Keratinocyte (primary cell): ENCODE measurements around the gene STRIT1.

Source experiments
- EZH2 ChIP-seq: IDR thresholded peaks from one replicate; pipeline ENCODE4 v1.6.1; 2012; ENCODE audit warnings: inconsistent platforms, mild to moderate bottlenecking, low read length, moderate library complexity
- TF ChIP-seq, protein P1 (sequence below), 3 experiments: IDR thresholded peaks in 1 of 3; conservative IDR thresholded peaks in 1 of 3; optimal IDR thresholded peaks in 1 of 3; 2 replicates in 2 of 3; 3 replicates in 1 of 3; pipeline versions ENCODE3 to v1.5.1; 2011; ENCODE audit warnings: low read length in 3 of 3, mild to moderate bottlenecking in 3 of 3, moderate library complexity in 2 of 3, control low read depth in 1 of 3, inconsistent platforms in 1 of 3; ENCODE audit not compliant: insufficient read depth in 2 of 3; ENCODE audit errors: extremely low read depth in 1 of 3

- TF ChIP-seq EZH2: no peak
- TF ChIP-seq, protein P1, sequence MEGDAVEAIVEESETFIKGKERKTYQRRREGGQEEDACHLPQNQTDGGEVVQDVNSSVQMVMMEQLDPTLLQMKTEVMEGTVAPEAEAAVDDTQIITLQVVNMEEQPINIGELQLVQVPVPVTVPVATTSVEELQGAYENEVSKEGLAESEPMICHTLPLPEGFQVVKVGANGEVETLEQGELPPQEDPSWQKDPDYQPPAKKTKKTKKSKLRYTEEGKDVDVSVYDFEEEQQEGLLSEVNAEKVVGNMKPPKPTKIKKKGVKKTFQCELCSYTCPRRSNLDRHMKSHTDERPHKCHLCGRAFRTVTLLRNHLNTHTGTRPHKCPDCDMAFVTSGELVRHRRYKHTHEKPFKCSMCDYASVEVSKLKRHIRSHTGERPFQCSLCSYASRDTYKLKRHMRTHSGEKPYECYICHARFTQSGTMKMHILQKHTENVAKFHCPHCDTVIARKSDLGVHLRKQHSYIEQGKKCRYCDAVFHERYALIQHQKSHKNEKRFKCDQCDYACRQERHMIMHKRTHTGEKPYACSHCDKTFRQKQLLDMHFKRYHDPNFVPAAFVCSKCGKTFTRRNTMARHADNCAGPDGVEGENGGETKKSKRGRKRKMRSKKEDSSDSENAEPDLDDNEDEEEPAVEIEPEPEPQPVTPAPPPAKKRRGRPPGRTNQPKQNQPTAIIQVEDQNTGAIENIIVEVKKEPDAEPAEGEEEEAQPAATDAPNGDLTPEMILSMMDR (optimal IDR thresholded peaks at IDR 0.05 in 1 of 3, IDR thresholded peaks at IDR 0.05 in 1 of 3, conservative IDR thresholded peaks at IDR 0.05 in 1 of 3; ENCODE audit: extremely low read depth in 1 of 3, insufficient read depth in 2 of 3, low read length in 3 of 3): no peak
Measured at GRCh38 chr3:155262295-155262694, 31.2 kb downstream of the STRIT1 start.
